AG09319 (cell line): ENCODE data around the gene DCC.

Experiments
- DNase-seq: peaks from one replicate; pipeline ENCODE4 v3.0.0-alpha.2; 2010; ENCODE audit warnings: low read depth; ENCODE audit errors: extremely low read depth
- TF ChIP-seq, protein P1 (sequence below): IDR thresholded peaks from 2 replicates; pipeline ENCODE4 v1.5.1; 2011; ENCODE audit warnings: low read depth, mild to moderate bottlenecking, inconsistent platforms, low read length, moderate library complexity

DCC gene

DNA sequence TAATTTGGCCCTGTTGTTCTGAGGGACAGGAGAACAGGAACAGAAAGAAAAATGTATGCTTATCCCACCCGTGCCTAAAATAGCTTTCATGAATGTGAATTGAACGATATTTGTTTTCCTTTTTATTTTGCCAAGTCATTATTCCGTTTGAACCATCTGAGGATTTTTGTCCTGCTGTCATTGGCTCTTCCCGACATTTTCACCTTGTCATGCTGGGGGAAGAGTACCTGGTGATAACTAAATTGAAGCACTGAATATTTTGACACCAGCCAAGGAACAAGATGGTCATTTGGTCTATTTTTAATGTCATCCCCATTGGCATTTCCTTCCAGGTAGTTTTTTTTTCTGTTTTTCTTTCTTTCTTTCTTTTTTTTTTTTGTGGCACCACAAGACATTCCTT is 204.1 kb downstream of the DCC start:
- DNase-seq, result no peak
- TF ChIP-seq, protein P1, sequence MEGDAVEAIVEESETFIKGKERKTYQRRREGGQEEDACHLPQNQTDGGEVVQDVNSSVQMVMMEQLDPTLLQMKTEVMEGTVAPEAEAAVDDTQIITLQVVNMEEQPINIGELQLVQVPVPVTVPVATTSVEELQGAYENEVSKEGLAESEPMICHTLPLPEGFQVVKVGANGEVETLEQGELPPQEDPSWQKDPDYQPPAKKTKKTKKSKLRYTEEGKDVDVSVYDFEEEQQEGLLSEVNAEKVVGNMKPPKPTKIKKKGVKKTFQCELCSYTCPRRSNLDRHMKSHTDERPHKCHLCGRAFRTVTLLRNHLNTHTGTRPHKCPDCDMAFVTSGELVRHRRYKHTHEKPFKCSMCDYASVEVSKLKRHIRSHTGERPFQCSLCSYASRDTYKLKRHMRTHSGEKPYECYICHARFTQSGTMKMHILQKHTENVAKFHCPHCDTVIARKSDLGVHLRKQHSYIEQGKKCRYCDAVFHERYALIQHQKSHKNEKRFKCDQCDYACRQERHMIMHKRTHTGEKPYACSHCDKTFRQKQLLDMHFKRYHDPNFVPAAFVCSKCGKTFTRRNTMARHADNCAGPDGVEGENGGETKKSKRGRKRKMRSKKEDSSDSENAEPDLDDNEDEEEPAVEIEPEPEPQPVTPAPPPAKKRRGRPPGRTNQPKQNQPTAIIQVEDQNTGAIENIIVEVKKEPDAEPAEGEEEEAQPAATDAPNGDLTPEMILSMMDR, result no peak

DNA sequence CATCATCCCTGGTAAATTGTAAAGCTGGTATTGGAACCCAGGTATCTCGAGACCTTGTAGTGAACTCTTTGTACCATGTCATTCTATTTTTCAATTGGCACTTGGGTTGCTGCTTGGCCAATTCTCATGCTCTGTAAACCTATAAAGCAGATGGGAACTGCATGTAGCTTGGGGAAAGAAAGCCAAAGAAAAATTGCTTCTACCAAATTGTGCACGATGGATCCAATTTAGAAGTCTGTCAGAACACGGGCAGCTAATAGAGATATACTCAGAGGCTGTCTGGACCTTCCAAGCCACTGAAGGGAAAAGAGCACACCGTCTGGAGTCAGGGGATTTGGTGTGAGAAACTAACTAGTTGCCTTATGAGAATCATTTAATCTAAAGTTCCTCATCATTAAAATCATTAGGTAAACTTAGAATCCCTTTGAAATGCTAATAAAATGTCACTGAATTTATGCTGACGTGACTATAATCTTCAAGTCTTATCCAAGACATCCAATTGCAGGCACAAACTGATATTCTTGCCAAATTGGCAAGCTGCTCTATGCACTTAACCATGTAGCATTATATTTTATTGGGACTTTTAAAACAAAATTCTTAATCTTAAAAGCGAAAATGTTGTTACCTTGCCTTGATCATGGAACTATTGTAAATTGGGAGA is 206.8 kb downstream of the DCC start:
- TF ChIP-seq, protein P1, result no peak
- no peak for DNase-seq

DNA sequence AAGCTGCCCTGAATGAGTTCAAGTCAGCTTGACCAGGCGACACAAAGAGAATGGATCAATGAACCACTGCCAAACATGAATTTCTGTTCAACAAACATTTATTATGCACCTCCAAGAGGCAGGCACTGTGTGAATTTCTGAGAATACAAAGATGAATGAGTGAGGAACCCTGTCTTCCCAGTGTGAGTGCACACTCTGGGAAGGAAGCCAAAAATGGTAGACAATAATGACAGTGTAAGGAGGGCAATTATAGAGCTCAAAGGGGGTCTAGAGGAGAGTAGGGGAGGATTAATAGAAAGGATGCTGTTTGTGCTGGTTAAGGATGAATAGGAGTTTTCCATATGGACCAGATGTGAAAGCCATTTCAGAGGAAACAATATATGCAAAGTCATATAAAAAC is 213.4 kb downstream of the DCC start:
- TF ChIP-seq, protein P1, result no peak
- DNase-seq, result no peak

DNA sequence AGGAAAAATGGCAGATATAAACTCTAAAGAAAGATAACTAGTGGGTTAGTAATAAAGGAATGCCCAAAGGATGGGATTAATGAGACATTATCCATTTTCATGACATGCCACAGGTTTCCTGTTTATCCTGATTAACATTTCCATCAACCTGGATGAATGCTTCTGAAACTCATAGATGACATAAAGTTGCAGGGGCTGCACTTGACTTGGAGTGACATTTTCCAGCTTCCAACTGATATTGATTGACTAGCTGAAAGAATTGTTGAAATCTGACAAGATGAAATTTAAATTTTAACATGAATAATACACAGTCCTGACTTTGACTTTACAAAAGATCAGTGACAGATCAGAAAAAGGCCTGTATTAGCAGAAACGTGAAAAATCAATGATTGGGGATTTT is 214.2 kb downstream of the DCC start:
- TF ChIP-seq, protein P1, result no peak
- no peak for DNase-seq

DNA sequence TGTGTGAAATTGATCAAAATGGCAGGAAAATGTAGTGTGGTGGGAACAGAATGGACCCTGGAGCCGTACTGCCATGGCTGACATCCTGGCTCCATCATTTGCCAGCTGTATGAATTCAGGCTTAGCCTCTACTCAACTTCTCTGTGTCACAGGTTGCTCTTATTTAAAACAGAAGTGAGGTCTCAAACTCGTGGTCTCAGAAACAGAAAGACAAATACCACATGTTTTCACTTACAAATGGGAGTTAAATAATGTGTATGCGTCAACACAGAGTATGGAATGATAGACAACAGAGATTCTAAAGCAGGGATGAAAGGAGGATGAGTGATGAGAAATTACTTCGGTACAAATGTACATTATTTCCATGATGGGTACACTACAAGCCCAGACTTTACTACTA is 227.4 kb downstream of the DCC start:
- no peak for DNase-seq
- TF ChIP-seq, protein P1, result no peak

DNA sequence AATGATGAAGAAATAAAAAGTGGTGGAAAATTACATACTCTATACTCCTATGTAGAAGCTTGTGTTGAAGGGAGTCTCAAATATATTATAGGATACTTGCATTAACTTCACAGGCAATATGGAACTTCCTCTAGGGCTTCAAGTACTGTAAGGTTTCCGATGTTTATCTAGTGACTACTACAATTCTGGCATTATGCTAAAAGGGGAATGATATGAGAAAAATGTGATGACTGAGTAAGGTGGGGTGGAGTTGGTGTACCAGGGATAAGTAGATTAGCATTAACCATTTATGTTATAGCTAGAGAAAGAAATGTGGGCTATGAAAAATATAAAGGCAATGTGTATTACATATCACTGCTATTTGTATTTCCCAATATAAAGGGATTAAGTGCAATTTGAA is 229.5 kb downstream of the DCC start:
- TF ChIP-seq, protein P1, result no peak
- DNase-seq, result no peak

DNA sequence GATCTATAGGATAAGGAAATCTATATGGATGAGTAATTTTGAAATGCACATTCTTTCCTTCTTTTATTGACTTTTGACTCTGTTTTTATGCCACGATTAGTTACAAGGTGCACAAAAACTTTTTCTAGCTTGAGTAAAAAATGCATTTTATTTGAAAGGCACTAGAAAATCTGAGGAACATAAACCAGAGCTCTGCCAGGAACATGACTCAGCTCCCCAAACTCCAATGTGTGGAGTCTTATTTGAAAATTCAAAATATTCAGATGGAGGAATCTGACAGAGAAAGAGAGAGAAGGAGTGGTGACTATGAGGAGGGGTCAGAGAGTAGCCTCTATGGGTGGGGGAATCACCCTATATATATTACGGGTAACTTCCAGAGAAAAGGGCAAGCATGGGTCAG is 231.0 kb downstream of the DCC start:
- TF ChIP-seq, protein P1, result no peak
- no peak for DNase-seq
